Pulmonary artery endothelial cell (primary cell): ENCODE data around the gene SAFB2. TPM values are rescaled to one million over a fixed set of nuclear protein-coding genes. Genes with fewer than 3 reads are reported as not detected.

Experiments
- DNase-seq: peaks from one replicate; pipeline ENCODE4 v3.0.0-alpha.2; 2011; ENCODE audit warnings: low read depth, low spot score
- total RNA-seq: library from RNA; depleted of rRNA; stranded (reverse); fragments of >200 nt; gene quantifications from 2 replicates; pipeline ENCODE4 v1.2.3, GENCODE V29; 2014

Gene SAFB2
- total RNA-seq, 1 donor from 2014 or later: 29.0 TPM

DNA sequence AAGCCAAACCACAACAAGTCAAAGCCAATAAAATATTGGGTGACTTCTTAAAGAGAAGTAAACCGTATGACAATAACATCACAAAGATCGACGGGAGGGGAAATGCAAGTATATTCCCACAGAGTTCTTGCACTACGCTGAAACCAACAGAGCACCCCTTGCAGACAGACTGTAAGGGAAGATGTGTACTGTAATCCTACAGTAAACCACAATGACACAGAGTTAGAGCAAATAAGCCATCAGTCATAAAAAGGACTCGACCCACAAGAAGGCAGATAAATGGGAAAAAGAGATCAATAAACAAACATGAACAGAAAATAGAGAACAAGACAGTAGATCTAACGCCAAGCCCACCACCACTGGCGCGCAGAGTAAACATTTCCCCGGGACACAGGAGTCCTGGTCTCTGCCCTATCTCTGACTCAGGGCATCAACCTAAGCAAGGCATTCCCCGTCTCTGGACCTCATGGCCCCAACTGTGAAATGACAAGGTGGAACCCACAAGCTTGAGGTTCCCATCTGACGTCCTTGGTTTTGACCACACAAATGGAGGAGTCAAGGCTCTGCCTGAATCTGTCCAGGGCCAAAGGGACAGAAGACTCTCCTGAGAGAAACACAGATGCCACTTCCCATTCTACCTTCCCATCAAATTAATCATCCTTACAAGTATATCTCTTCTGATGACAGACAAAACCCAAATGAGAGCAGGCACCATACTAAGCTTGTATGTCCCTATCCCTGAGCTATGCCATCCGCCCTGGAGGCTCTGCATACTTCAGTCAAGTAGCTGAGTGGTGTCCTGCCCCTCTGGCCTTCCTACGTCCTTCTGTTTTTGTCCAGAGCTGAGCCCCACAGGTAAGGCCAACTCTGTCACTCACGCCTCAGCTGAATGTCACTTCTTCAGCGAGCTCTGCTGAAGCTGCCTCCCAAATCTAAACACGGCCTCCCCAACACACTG, 15.0 kb downstream of the SAFB2 start:
- DNase-seq: no peak

DNA sequence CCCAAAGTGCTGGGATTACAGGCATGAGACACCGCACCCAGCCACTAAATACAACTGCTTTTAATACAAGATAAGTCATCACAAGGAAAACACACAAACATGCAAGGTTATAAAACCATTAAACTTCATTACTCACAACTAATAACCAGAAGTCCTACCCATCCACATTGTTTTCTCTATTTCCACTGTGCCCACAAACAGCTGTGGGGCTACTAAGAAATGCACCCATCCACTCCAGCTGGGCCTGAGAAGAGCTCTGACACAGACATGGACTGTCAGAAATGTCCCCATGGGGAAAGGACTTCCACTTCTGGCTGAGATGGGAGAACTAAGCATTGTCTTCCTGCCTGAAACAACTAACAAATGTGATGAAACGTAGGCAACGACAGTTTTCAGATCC, 17.2 kb downstream of the SAFB2 start:
- DNase-seq: no peak

DNA sequence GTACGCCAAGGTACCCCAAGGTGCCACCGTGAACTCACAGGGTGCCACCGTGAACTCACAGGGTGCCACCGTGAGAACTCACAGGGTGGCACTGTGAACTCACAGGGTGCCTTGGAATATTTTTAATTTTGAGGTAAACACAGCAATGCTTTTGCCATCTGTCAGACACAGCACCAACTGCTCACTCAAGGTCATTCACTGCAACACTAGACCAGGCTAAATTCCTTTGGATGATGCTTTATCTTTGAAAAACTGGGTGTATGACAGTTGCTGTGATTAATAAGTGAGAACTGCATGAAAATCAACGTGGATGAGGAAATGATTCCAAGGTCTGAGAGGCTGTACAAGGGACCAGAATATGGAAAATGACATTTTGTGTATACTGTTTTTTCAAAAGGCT, 18.9 kb downstream of the SAFB2 start:
- DNase-seq: no peak

DNA sequence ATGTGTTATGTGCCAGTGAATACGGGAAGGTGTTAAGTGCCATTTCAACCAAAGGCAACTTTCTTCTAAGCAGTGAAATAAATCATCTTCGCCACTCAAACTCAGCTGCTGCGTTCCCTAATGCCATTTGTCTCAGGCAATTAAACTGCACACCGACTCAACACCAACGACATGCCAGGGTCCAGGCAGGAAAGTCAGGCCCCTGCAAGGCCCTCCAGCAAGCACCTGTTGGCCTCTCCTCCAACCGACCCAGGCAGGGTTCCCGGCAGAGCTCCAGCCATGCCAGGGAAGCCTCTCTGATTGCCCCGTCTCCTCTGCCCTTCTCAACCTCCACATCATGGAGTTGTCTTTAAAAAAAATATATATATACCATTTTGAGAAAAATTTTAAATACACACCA, 21.8 kb downstream of the SAFB2 start:
- DNase-seq: no peak

DNA sequence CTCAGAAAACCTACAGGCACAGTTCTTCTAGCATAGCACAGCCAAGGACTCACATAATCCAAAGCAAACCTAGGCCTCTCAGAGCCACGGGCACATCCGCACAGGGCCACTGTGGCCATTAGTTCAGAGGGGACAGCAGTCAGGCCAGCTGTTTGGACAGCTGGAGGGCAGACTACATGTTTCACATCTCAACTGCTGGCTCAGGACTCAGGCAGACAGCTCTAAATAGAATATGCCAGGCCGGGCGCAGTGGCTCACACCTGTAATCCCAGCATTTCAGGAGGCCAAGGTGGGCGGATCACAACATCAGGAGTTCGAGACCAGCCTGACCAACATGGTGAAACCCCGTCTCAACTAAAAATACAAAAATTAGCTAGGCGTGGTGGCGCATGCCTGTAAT, 26.8 kb downstream of the SAFB2 start:
- DNase-seq: no peak

DNA sequence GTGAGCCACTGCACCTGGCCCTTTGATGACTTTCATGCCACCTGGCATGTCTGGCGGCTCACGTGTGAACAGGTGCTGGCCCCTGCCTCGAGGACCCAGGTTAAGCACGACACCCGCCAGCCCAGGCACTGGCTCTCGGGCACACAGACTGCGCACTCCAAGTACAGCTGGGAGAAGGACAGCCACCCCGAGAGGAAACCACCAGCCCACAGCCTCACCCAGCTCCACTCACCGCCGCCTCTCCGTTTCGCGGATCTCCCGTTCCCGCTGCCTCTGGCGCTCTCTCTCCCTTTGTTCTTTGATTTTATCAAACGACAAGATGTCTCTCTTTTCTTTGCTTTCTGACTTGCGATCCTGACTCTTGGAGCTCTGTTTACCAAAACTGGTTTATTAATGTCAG, 27.4 kb downstream of the SAFB2 start:
- no peak for DNase-seq

DNA sequence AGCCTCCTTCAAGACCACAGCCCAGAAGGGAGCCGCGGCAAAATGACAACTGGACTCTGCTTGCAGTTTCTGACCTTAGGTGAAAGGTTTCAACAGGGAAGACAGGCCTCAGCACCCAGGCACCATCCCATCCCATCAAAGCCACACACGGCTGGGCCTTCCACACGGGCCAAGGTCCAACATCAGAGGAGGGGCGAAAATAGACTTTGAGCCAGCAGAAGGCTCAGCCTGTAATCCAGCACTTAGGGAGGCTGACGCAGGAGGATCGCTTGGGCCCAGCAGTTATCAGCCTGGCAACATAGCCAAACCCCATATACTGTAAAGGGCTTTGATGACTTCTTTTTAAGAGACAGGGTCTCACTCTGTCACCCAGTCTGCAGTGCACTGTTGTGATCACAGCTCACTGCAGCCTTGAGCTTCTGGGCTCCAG, 28.0 kb downstream of the SAFB2 start:
- no peak for DNase-seq

DNA sequence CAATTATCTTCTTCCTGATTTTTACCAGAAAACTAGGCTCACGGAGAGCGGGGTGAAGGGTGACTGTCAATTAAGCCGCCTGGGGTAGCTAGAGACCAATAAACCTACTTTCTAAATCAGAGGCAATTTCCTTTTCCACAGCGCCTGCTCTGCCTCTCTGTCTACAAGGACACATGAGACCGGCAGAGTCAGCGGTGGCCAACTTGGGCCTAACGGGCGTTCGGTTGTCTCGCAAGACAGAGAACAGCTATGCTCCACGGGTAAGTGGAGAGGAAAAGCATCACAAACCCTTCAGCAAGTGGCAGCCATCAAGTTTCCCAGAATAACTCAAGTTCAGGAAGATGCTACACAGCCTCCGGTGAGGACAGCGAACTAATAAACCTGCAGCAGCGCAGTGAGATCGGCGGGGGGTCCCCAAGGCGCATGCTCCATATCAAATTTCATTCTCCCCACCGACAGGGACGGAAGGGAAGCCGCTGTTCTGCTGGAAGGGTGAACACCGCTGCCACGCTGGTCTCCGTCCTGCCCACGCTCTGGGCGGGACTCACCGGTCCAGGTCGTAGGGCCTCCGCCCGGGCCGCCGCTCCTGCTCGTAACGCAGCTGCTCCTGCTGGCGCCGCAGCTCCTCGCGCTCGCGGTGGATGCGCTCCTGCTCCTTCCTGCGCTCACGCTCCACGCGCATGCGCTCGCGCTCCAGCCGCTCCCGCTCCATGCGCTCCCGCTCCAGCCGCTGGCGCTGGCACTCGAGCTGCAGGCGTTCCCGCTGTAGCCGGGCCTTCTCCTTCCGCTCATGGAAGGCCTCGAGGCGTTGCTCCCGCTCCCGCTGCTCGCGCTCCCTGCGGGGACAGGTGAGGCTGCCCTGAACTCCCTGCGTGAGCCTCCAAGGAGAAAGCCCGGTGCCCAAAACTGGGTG, 29.0 kb downstream of the SAFB2 start:
- no peak for DNase-seq

DNA sequence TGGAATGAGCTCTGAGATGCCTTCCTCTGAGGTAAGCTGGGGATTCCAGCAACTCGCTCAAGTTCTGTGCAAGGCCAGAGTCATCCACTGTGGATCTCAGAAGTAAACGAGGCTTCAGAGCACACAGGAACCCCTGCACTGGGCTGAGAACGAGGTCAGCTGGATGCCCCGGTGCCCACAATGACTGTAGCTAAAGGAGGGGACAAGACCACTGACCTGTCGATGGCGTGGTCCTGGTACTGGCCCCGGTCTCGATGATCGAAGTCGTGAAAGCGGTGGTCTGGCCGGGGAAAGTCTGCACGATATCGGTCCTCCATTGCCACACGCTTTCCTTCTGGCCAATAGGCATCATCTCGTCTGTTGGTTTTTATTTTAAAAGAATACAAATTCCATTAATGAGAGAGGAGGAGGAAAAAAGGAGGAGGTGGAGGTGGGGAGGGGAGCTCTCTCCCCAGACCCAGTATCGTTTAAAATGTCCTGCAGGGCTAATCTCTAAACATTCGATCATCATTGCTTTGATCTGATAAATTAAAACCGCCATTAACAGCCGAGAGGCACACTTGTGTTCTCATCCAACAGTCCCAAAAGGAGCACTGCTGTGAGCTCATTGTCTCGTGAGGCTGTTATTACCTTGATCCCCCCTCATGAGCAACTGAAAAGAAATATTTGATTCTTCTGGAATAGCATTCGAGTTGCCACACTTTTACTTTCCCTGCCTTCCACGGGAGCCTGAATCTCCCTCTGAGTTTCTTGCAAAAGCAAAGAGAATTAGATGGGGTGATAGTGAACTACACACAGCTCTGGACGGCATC, 29.8 kb downstream of the SAFB2 start:
- DNase-seq: no peak

DNA sequence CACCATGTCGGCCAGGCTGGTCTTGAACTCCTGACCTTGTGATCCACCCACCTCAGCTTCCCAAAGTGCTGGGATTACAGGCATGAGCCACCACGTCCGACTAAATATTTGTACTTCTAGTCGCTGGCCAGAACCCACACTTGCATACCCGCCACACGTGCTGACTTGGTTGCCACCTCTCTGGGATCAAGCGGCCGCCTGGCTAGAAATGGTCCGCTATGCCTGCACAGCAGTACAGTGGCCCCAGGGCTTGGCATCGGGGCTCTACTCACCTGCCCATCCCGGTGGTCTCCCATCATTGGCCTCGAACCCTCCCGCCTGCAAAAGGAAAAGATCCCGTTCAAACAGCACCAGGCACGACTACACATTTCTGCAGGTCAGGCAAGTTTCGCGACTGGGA, 31.1 kb downstream of the SAFB2 start:
- DNase-seq: no peak

DNA sequence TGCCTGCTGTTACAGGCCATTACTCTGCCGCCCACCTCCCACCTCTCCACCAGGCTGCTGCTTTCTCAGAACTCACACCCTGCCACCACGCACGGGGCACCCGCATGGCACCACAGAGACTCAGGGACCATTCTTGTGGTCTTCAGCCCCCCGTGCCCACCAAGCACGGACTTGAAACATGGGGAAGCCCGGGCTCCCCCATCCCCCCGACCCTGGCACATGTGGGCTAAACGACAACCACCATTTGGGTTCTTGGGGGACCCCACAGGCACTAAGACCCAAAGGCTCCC, 31.8 kb downstream of the SAFB2 start:
- DNase-seq: no peak

DNA sequence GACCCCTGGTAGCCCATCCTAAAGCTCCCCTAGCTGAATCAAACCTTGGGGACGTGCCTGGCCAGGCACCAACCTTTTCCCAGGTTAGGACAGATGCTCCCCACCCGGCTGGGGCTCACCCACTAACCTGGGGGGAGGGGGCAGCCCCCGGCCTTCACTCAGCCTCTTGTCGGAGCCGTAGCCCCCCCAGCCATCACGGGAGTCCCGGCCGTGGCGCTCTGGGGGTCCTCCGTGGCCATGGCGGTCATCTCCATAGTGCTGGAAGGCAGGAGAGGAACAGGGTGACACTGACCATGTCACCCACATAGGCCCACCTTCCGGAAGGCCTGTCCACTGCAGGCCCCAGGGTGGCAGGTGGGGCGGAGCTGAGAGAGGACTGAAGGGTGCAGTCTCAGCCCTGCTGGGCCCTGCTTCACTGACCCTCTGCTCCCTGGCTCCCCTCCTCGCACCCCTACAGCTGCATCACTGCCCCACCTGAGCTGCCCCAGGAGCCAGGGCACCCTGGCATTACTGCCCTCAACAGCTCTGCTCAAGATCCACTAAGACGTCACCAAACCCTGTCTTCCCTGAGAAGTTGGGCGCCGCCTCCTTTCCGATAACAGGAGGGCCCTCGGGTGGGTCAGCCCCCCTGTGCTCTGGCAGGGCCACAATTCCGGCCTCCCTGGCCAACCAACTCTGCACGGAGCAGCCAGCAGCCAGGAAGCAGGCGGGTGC, 32.3 kb downstream of the SAFB2 start:
- DNase-seq: no peak

DNA sequence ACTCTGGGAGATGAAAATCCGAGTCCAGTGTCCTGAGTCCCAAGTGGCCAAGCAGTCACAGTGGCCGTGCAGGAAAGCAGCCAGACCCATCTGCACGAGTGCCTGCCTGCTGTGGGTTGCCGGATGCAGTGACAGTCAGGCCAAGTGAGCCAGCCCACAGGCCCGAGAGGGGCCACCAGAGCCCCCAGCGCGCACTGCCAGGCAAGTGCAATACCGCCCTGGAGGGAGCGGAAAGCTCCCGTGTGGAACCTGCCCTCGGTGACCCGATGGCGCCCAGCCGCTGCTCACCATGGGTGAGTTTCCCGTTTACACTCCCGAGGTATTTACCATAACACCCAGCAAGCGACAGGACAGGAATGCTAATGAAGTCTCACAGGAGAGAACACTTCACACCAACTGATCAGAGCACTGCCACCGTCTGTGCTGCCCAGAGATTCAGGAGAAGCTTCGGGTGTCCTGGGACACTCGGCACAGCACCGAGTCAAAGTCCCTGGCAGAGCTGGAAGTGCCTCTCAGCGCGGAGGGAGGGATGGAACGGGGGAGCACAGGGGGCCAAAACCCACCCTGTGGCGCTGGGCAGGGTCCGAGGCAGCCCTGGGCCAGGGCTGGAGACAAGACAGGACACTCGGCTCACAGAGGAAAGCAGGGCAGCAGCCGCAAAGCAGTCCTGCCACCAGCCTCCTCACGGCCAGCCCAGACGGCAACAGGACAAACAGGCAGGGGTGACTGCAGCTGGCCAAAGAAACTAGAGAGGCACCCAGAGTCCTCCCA, 33.5 kb downstream of the SAFB2 start:
- DNase-seq: no peak

DNA sequence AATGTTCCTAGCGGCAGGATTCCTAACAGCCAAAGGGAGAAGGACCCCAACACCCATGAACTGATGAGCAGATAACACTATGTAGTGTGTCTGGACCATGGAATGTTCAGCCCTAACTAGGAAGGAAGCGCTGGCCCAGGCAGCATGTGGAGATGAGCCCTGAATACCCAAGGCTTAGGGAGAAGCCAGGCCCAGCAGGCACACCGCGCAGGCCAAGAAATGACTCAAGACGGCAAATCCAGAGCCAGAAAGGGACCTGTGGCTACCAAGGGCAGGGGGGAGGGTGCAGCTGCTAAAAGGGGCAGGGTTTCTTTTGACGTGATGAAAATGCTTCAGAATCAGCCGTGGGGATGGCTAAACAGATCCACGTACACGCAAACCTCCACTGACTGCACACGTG, 34.1 kb downstream of the SAFB2 start:
- DNase-seq: no peak

DNA sequence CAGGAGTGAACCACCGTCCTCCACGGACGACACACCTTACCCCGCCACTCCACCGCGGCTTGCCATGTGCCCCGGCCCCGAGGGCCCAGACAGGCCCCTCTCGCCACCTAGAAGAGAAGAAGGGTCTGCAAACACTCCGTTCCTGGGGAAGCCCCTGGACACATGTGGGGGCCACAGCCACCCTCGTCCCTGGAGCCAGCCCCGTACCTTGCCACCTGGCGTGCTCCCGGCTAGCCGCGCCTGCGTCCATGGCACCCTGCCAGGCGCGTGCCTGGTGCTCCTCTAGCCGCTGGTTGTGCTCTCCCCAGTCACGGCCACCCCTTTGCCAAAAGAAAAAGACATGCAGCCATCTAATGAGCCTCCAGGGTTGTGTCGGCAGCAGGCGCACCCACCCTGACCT, 34.9 kb downstream of the SAFB2 start:
- no peak for DNase-seq

DNA sequence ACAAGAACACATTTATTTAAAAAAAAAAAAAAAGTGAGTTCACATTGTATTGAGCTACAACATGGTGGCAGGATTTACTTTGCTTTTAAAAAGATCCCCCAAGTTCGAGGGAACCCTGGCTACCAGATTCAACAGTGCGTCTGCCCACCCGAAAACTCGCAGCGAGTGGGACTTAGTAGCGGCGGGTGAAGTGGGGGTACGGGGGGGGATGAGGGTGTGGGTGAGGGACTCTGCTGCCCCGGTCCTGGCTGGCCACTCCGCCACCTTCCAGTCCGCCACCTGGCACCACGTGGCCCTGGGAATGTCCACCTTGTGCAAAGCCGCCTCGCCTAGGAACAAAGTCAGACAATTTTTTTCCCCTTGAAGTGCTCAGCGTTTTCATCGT, 35.5 kb downstream of the SAFB2 start:
- DNase-seq: no peak

DNA sequence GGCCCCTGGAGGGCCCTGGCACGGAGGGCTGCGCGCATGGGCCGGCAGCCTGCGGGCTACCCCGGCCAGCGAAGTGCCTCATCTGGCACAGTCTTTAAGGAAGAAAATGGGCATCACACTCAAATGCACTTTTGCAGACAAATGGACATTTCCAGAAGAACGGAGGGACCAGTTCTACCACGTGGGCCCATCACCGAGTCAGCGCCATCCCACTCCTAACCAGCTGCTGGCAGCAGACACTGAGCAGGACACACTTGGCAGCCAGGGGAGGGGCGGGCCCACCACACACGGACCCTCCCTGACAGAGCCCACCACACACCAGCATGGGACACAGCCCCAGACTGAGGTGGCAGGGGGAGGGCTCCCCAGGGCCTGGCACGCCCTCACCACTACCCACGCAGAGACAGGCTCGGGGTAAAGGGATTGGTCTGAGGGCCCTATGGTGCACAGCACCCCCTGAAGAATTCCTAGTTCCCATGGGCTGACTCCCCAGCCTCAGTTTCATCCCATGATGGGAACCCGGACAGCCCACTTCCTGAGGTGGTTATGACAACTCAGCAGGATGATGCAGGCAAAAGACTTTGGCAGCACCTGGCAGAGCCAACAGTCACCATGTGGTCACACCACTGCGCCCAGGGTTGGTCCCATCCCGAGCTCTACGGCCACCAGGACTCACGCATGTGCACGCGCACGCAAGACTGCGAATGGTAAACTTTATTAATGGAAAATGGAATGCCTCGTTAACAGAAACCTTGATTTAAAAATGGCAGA, 36.1 kb downstream of the SAFB2 start:
- no peak for DNase-seq

DNA sequence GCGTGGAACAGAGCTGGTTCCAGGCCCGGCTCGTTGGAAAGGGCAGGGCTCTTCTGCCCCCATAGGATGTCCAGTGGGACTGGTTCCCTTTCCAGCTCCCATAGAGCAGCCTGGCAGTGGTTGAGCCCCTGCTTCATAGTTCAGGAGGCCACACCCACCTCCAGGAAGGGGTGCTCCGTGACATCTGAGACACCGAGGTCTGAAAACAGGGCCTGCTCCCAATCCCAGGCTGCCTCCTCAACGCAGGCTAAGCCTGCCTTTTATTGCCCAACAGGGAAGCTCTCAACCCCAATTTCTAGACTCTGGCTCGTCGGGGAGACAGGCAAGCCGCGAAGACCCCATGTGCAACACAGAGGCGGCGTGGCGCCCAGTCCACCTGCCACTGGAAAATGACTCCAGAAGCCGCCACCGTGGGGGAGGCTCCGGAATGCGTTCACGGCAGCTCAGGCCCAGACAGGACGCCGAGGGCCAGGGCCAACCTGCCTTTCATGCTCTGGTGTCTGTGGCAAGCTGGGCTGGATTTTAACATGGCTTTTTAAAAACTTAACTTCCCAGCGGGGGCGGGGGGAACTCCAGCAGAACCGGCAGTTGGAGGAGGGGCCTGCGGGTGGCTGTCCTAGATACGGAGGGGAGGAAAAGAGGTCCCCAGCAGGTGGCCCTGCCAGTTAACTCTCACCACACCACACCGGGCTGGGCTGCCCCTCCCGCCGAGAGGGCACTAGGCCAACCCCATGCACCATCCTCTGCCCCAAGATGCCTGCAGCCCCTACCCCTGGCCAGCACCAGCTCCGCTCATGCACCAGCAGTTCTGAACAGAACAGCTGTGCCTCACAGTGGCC, 36.9 kb downstream of the SAFB2 start:
- no peak for DNase-seq

DNA sequence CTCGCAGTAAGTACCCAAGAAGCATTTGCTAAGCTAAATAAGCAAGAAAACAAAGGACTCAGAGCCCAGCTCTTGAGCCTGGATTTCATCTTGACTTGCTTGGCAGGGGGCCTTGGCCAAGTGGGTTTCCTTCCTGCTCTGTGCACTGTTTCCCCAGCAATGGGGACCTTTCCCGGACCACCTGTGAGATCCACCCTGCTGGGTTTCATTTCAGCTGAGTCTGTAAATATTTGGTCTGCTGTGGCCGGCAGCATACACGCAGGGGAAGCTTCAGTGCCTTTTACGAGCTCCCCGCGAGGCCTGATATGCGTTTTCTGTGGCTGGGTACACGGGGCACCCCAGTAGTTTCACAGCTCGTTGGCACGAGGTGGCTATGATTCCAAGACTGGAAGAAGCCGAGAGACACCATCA, 42.4 kb downstream of the SAFB2 start:
- DNase-seq: no peak
